IMR-90 (cell line): ENCODE data around the gene SMIM14. TPM values are rescaled to one million over a fixed set of nuclear protein-coding genes. Genes with fewer than 3 reads are reported as not detected.
A peak's percentile ranks its signal among the peaks of the same experiment; 100 is the strongest.

Experiments used
- ATAC-seq: fragments of 200-7000 bp; cut with Tn5 transposase; 2 replicates; pipeline ENCODE4 v1.9.1; 2020; ENCODE audit warnings: low read depth, mild to moderate bottlenecking, moderate library complexity
- BruUV-seq: library from RNA; stranded (reverse); fragments of 400-500 nt; replicated peaks from 2 replicates; lab custom pipeline; 2021; lab: Mats Ljungman, UMichigan
- CTCF ChIA-PET: fragments of 300-600 bp; formaldehyde crosslinking; extraction: SDS; loops from one replicate; lab custom pipeline; 2021; ENCODE audit warnings: antibody characterized with exemption; lab: Yijun Ruan, JAX
- POLR2A ChIA-PET: fragments of 300-600 bp; sonication (Branson Sonifier 250); formaldehyde crosslinking; loops from one replicate; lab custom pipeline; 2022; ENCODE audit warnings: antibody characterized with exemption; ENCODE audit not compliant: unreplicated experiment; lab: Charles Lee
- DNase-seq: peaks from one replicate; pipeline ENCODE4 v3.0.0; 2013
- H2AFZ ChIP-seq: replicated peaks from 2 replicates; pipeline ENCODE3; 2013; ENCODE audit warnings: low read length, mild to moderate bottlenecking; ENCODE audit not compliant: poor library complexity
- H2AK5ac ChIP-seq: 2 replicates; pipeline ENCODE4 v1.6.1; 2013; ENCODE audit warnings: low read depth, low read length, inconsistent platforms
- H2AK9ac ChIP-seq: replicated peaks from 2 replicates; pipeline ENCODE3; 2013; ENCODE audit warnings: mild to moderate bottlenecking, low read depth, low read length, moderate library complexity; ENCODE audit not compliant: poor library complexity
- H2BK120ac ChIP-seq: 2 replicates; pipeline ENCODE4 v1.6.1; 2013; ENCODE audit warnings: low read depth, low read length, inconsistent platforms
- H2BK15ac ChIP-seq: 3 replicates; pipeline ENCODE4 v1.6.1; 2013; ENCODE audit warnings: low read depth, low read length, inconsistent platforms
- H2BK20ac ChIP-seq: 2 replicates; pipeline ENCODE4 v1.6.1; 2013; ENCODE audit warnings: low read depth, mild to moderate bottlenecking, inconsistent platforms, low read length, moderate library complexity
- H2BK5ac ChIP-seq: 2 replicates; pipeline ENCODE4 v1.6.1; 2013; ENCODE audit warnings: mild to moderate bottlenecking, low read depth, low read length, inconsistent platforms; ENCODE audit not compliant: poor library complexity, severe bottlenecking
- H3K14ac ChIP-seq: replicated peaks from 2 replicates; pipeline ENCODE4 v1.6.1; 2013; ENCODE audit warnings: low read depth, low read length, inconsistent platforms
- H3K18ac ChIP-seq: 2 replicates; pipeline ENCODE4 v1.6.1; 2013; ENCODE audit warnings: low read depth, low read length, control low read depth
- H3K23ac ChIP-seq: 2 replicates; pipeline ENCODE4 v1.6.1; 2013; ENCODE audit warnings: low read depth, low read length, inconsistent platforms
- H3K27ac ChIP-seq: 2 replicates; pipeline ENCODE4 v1.5.1; 2013; ENCODE audit warnings: mild to moderate bottlenecking, control low read depth, low read length; ENCODE audit not compliant: insufficient read depth
- H3K27me3 ChIP-seq: 2 replicates; pipeline ENCODE4 v1.6.1; 2013; ENCODE audit warnings: low read length; ENCODE audit not compliant: control insufficient read depth, insufficient read depth
- H3K36me3 ChIP-seq: 2 replicates; pipeline ENCODE4 v1.6.1; 2013; ENCODE audit warnings: low read length, mixed read lengths; ENCODE audit not compliant: control insufficient read depth, insufficient read depth
- H3K4ac ChIP-seq: 2 replicates; pipeline ENCODE4 v1.6.1; 2013; ENCODE audit warnings: low read depth, low read length, inconsistent platforms
- H3K4me1 ChIP-seq: 2 replicates; pipeline ENCODE4 v1.6.1; 2013; ENCODE audit warnings: low read length, mixed read lengths; ENCODE audit not compliant: control insufficient read depth, insufficient read depth
- H3K4me2 ChIP-seq: 2 replicates; pipeline ENCODE4 v1.6.1; 2013; ENCODE audit warnings: low read depth, mild to moderate bottlenecking, control low read depth, low read length, moderate library complexity
- H3K4me3 ChIP-seq: 2 replicates; pipeline ENCODE4 v1.5.1; 2013; ENCODE audit warnings: low read depth, mild to moderate bottlenecking, control low read depth, low read length, moderate library complexity; ENCODE audit not compliant: insufficient read depth
- H3K56ac ChIP-seq: 2 replicates; pipeline ENCODE4 v1.6.1; 2013; ENCODE audit warnings: low read length, inconsistent platforms; ENCODE audit not compliant: insufficient read depth; ENCODE audit errors: extremely low read depth
- H3K79me1 ChIP-seq, 2 experiments: 2 replicates each; pipeline ENCODE4 v1.6.1; 2013; ENCODE audit warnings: low read length in 2 of 2, inconsistent platforms in 1 of 2, low read depth in 1 of 2
- H3K9ac ChIP-seq: 2 replicates; pipeline ENCODE4 v1.6.1; 2013; ENCODE audit warnings: low read depth, low read length, control low read depth
- H3K9me1 ChIP-seq: 2 replicates; pipeline ENCODE4 v1.6.1; 2013; ENCODE audit warnings: low read length, inconsistent platforms; ENCODE audit not compliant: insufficient read depth
- H3K9me3 ChIP-seq: 2 replicates; pipeline ENCODE4 v1.6.1; 2013; ENCODE audit warnings: low read length; ENCODE audit not compliant: control insufficient read depth, insufficient read depth
- H4K20me1 ChIP-seq: 2 replicates; pipeline ENCODE4 v1.6.1; 2013; ENCODE audit warnings: low read length, inconsistent platforms; ENCODE audit not compliant: insufficient read depth
- H4K5ac ChIP-seq: 2 replicates; pipeline ENCODE4 v1.6.1; 2013; ENCODE audit warnings: mild to moderate bottlenecking, low read depth, low read length, control low read depth
- H4K8ac ChIP-seq, 2 experiments: 2 replicates each; pipeline ENCODE4 v1.6.1; 2013; ENCODE audit warnings: low read depth in 2 of 2, low read length in 2 of 2, control low read depth in 1 of 2, inconsistent platforms in 1 of 2
- H4K91ac ChIP-seq: 2 replicates; pipeline ENCODE4 v1.6.1; 2013; ENCODE audit warnings: low read depth, low read length, inconsistent platforms; ENCODE audit not compliant: insufficient read depth
- BHLHE40 ChIP-seq: fragments of 150-350 bp; IDR thresholded peaks from 2 replicates; pipeline ENCODE4 v1.6.1; 2016; ENCODE audit warnings: mild to moderate bottlenecking, low read depth, low read length
- CEBPB ChIP-seq: IDR thresholded peaks from 2 replicates; pipeline ENCODE4 v1.6.1; 2012; ENCODE audit warnings: low read depth, low read length, improper control_type of control experiment
- CHD1 ChIP-seq: IDR thresholded peaks from 2 replicates; pipeline ENCODE4 v1.6.1; 2012; ENCODE audit warnings: low read depth, low read length, improper control_type of control experiment
- CTCF ChIP-seq: conservative IDR thresholded peaks from 2 replicates; pipeline ENCODE4 v1.5.1; 2012; ENCODE audit warnings: mild to moderate bottlenecking, low read depth, low read length, improper control_type of control experiment
- ELK1 ChIP-seq: fragments of 150-350 bp; IDR thresholded peaks from 2 replicates; pipeline ENCODE4 v1.6.1; 2016; ENCODE audit warnings: low read depth, mild to moderate bottlenecking, low read length, moderate library complexity, borderline replicate concordance
- FOS ChIP-seq: fragments of 150-350 bp; IDR thresholded peaks from 2 replicates; pipeline ENCODE4 v1.6.1; 2016; ENCODE audit warnings: low read depth, low read length
- MAFK ChIP-seq: IDR thresholded peaks from 2 replicates; pipeline ENCODE4 v1.6.1; 2012; ENCODE audit warnings: low read depth, low read length, improper control_type of control experiment
- MAZ ChIP-seq: IDR thresholded peaks from 2 replicates; pipeline ENCODE4 v1.6.1; 2012; ENCODE audit warnings: low read depth, mild to moderate bottlenecking, low read length, improper control_type of control experiment, moderate library complexity, borderline replicate concordance
- MXI1 ChIP-seq: IDR thresholded peaks from 2 replicates; pipeline ENCODE4 v1.6.1; 2012; ENCODE audit warnings: low read depth, mild to moderate bottlenecking, low read length, moderate library complexity, borderline replicate concordance
- POLR2A ChIP-seq: IDR thresholded peaks from 2 replicates; pipeline ENCODE4 v1.6.1; 2012; ENCODE audit warnings: mild to moderate bottlenecking, low read depth, low read length
- RAD21 ChIP-seq: IDR thresholded peaks from 2 replicates; pipeline ENCODE4 v1.6.1; 2012; ENCODE audit warnings: low read length, improper control_type of control experiment
- RCOR1 ChIP-seq: IDR thresholded peaks from 2 replicates; pipeline ENCODE4 v1.6.1; 2012; ENCODE audit warnings: mild to moderate bottlenecking, low read length, improper control_type of control experiment; ENCODE audit not compliant: insufficient replicate concordance
- SMC3 ChIP-seq: fragments of 150-350 bp; IDR thresholded peaks from 2 replicates; pipeline ENCODE4 v1.6.1; 2016; ENCODE audit warnings: low read depth, mild to moderate bottlenecking, antibody characterized with exemption, low read length, moderate library complexity
- USF2 ChIP-seq: fragments of 150-350 bp; IDR thresholded peaks from 2 replicates; pipeline ENCODE4 v1.6.1; 2017; ENCODE audit warnings: mild to moderate bottlenecking, antibody characterized with exemption, low read length, low read depth
- WGBS, 2 experiments: methylation state at CpG; one replicate each; pipeline versions ENCODE4 v1.1.5 to v1.1.7; 2013; ENCODE audit warnings: missing lambda C conversion rate in 2 of 2; ENCODE audit not compliant: insufficient read length in 1 of 2; ENCODE audit errors: extremely low coverage in 2 of 2; 5-methylcytosine and 5-hydroxymethylcytosine counted together
- dilution Hi-C: fragments of 300-500 bp; cut with HindIII; formaldehyde crosslinking; loops from one replicate; pipeline ENCODE4 v1.14.3; 2018; ENCODE audit warnings: low sequenced_read_pairs; ENCODE audit not compliant: unreplicated experiment
- in situ Hi-C: fragments of 300-500 bp; cut with MboI; formaldehyde crosslinking; loops from 3 replicates; pipeline ENCODE4 v1.14.3; 2019; ENCODE audit warnings: low sequenced_read_pairs, inconsistent platforms, mixed read lengths
- intact Hi-C: fragments of 100-400 bp; cut with micrococcal nuclease; formaldehyde crosslinking; loops from 2 replicates; pipeline ENCODE4 v1.10.0; 2022
- polyA plus RNA-seq, 3 experiments: library from polyadenylated mRNA; depleted of rRNA; stranded (reverse); fragments of >200 nt; gene quantifications; 2 replicates each; pipeline ENCODE4 v1.2.3, GENCODE V29; 2012; ENCODE audit warnings: low replicate concordance in 1 of 3
- total RNA-seq: library from RNA; depleted of rRNA; stranded (reverse); fragments of >200 nt; gene quantifications from 2 replicates; pipeline ENCODE4 v1.2.3, GENCODE V29; 2012

Gene SMIM14
- total and polyA plus RNA-seq, 2 of the 4 experiments (the other 2 are of a cell fraction): 15.6 to 20.9 TPM

GRCh38 chr4:39526765-39527295 lies 111.8 kb downstream of the SMIM14 start:
- Histone ChIP-seq H4K20me1 (peaks cover 17% of the 10 kb centered on the region; the same call in 1 of the 2 replicates), H2AK9ac (peak overlapping the region; percentile 88), H3K18ac (peak overlapping the region; percentile 10), H3K4me3 (peak overlapping the region; percentile 76), H4K91ac (peak overlapping the region; percentile 78), H3K9me3 (peaks cover 3% of the 10 kb centered on the region; the same call in 1 of the 2 replicates), H3K4ac (peak overlapping the region; percentile 70), H3K79me1 (peaks cover 6 to 51% of the 10 kb centered on the region in 2 experiments; a peak in 3 of 4 replicates), H3K27ac (peak overlapping the region; percentile 72), H4K5ac (peak overlapping the region; percentile 8; the same call in 1 of the 2 replicates), H3K14ac (peak overlapping the region; percentile 88), H2BK120ac (peak overlapping the region; percentile 45), H2AFZ (peak overlapping the region; percentile 92), H3K27me3 (no peaks in the 10 kb centered on the region), H2BK20ac (no peak overlapping the region), H3K36me3 (peaks cover under 1% of the 10 kb centered on the region; the same call in 1 of the 2 replicates), H2AK5ac (peak overlapping the region; percentile 41), H4K8ac (peak overlapping the region; percentile 56 to 65; a peak in 3 of 4 replicates), H3K56ac (peak overlapping the region; percentile 96), H3K9me1 (peaks cover 7% of the 10 kb centered on the region; the same call in 1 of the 2 replicates), H3K4me2 (peak overlapping the region; percentile 82), H2BK15ac (peak overlapping the region; percentile 28; the same call in 1 of the 3 replicates), H3K9ac (peak overlapping the region; percentile 81), H3K23ac (peak overlapping the region; percentile 75), H2BK5ac (peak overlapping the region; percentile 67), H3K4me1 (peaks cover 7% of the 10 kb centered on the region)
- DNase-seq (no peak), ATAC-seq (no peak)
- WGBS, 2 experiments: 0% methylated on average over 7 of the region's 33 CpGs; no CpG with 5 or more reads in 1 of the 2 experiments
- CTCF ChIA-PET: interaction anchor here (0.6 to 1.3 kb wide), 4 partner anchors 15 to 57 kb away, joined by 3 read pairs; no protein-coding TSS in a partner anchor
- POLR2A ChIA-PET: interaction anchor here (0.9 to 1.1 kb wide), 3 partner anchors 43 to 171 kb away, joined by 3 to 8 read pairs (median 5); partner anchors contain the start of gene SMIM14
- intact Hi-C loops: loop anchor here (1.0 to 5.0 kb wide), 7 partner anchors 31 to 451 kb away; partner anchors contain the start of gene UBE2K
- dilution Hi-C loops: no loop called here
- TSS peak; percentile 70 for BruUV-seq
- in situ Hi-C loops: loop anchor here (10.0 kb wide), 1 partner anchor 108 kb away; the partner anchor contains the start of gene SMIM14
- no peak for TF ChIP-seq CTCF
- no peak for TF ChIP-seq ELK1
- no peak for TF ChIP-seq POLR2A
- TF ChIP-seq USF2: no peak
- TF ChIP-seq FOS: no peak
- TF ChIP-seq CEBPB: no peak
- no peak for TF ChIP-seq MAFK
- no peak; the same call in 1 of the 2 replicates for TF ChIP-seq CHD1
- TF ChIP-seq BHLHE40: no peak
- TF ChIP-seq SMC3: no peak
- TF ChIP-seq RCOR1: no peak
- TF ChIP-seq RAD21: no peak
- no peak for TF ChIP-seq MXI1
- TF ChIP-seq MAZ: no peak
